Measurements from ENCODE around the gene MRPS26. TPM values are rescaled to one million over a fixed set of nuclear protein-coding genes. Genes with fewer than 3 reads are reported as not detected.

MRPS26 gene
- total and polyA plus RNA-seq, 7 donors = 33.5 to 71.7 (median 61.3) TPM

DNA sequence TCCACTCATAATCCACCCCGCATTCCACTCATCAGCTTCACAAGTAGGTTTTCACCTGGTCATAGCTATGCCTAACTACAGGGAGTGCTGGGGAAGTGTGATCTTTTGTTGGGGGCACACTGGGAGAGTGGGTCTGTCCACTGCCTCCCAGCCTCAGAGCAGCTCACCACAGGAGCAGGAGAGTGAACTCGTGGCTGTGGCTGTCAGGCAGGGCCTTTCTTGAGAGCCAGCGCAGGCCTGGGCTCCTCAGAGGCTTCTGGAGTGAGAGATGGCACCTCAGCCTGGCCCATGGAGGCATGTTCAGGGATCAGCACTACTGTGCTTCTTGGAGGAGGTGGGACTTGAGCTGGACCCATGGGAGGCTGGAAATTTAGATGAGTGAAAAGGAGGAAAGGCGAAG is 6.4 kb upstream of the MRPS26 start:
- intact Hi-C loops (cut with DNase I) = no loop called here
- TF ChIP-seq EP300 (IDR thresholded peaks at IDR 0.05) (no peak), POLR2A (IDR thresholded peaks at IDR 0.05) (no peak), POLR2AphosphoS5 (IDR thresholded peaks at IDR 0.05) (no peak)
- TF ChIP-seq, protein P1, sequence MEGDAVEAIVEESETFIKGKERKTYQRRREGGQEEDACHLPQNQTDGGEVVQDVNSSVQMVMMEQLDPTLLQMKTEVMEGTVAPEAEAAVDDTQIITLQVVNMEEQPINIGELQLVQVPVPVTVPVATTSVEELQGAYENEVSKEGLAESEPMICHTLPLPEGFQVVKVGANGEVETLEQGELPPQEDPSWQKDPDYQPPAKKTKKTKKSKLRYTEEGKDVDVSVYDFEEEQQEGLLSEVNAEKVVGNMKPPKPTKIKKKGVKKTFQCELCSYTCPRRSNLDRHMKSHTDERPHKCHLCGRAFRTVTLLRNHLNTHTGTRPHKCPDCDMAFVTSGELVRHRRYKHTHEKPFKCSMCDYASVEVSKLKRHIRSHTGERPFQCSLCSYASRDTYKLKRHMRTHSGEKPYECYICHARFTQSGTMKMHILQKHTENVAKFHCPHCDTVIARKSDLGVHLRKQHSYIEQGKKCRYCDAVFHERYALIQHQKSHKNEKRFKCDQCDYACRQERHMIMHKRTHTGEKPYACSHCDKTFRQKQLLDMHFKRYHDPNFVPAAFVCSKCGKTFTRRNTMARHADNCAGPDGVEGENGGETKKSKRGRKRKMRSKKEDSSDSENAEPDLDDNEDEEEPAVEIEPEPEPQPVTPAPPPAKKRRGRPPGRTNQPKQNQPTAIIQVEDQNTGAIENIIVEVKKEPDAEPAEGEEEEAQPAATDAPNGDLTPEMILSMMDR (IDR thresholded peaks at IDR 0.05) = no peak
- no peak for DNase-seq
- no peak overlapping the region for H3K4me3 ChIP-seq
- no peaks in the 10 kb centered on the region for H3K4me1 ChIP-seq
- WGBS, 2 donors = 79 to 80% methylated on average over 4 of the region's 4 CpGs
- H3K9me3 ChIP-seq = no peaks in the 10 kb centered on the region
- peaks cover 14 to 61% (median 38%) of the 10 kb centered on the region in 4 donors for H3K36me3 ChIP-seq
- no peak overlapping the region for H3K27ac ChIP-seq
- H3K27me3 ChIP-seq = no peaks in the 10 kb centered on the region

DNA sequence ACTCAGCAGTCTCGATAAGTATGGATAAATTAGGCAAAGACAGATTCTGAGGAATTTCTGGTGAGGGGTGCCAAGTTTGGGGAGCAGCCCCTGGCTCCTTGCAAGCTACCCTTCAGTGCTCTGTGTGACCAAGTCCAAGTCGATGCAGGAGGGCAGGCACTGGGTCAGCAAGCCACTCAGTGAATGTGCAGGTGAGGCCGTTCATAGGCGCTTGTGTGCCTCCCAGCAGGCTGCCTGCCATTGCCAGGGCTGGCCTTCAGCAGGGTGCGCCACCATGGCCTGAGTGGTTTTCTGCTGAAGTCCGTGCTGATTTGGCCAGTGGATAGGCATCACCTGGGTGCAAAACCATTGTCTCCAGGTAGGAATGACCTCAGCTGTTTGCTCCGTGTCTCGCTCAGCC is 5.8 kb upstream of the MRPS26 start:
- H3K27ac ChIP-seq = no peak overlapping the region
- peak; percentile 41 for DNase-seq
- H3K27me3 ChIP-seq = no peaks in the 10 kb centered on the region
- intact Hi-C loops (cut with DNase I) = no loop called here
- 94% methylated on average over 8 of the region's 8 CpGs for WGBS, 2 donors
- H3K9me3 ChIP-seq = no peaks in the 10 kb centered on the region
- H3K4me1 ChIP-seq = peaks cover 0 to 3% (median 2%) of the 10 kb centered on the region in 4 donors
- H3K36me3 ChIP-seq = peaks cover 14 to 54% (median 35%) of the 10 kb centered on the region in 4 donors
- H3K4me3 ChIP-seq = no peak overlapping the region
- TF ChIP-seq, protein P1 (IDR thresholded peaks at IDR 0.05) = no peak
- TF ChIP-seq POLR2A (IDR thresholded peaks at IDR 0.05) (no peak), POLR2AphosphoS5 (IDR thresholded peaks at IDR 0.05) (no peak), EP300 (IDR thresholded peaks at IDR 0.05) (no peak)

DNA sequence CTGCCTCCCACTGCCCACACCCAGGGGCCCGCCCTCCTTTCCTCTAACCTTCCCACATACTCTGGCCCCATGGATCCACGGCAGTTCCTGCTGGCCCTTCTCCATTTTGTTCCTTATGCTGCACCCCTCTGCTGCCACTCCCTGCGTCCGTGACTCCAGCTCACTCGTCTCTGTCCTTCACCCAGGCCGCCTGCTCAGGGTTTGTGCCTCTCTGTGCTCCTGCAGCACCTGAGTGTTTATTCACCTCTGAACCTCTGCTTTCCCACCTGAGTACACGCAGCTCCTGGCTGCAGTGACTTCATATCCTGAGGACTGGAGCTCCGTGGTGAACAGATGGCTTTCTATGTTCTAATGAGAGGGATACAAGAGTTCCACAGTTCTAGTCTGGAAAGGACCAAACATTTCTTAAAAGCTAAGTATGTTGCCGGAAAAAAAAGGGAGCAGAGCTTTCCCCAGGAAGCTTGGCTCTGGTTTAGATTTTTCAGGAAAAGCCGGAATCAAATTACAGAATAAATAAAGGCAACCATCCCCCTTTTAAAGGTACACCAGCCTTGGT is 3.9 kb upstream of the MRPS26 start:
- peaks cover 13 to 36% (median 17%) of the 10 kb centered on the region in 4 donors for H3K36me3 ChIP-seq
- WGBS, 2 donors = 63 to 64% methylated on average over 10 of the region's 10 CpGs
- H3K27ac ChIP-seq = peak overlapping the region; percentile 45 to 61 (median 56)
- no peaks in the 10 kb centered on the region for H3K27me3 ChIP-seq
- no peak for DNase-seq
- intact Hi-C loops (cut with DNase I) = no loop called here
- H3K9me3 ChIP-seq = no peaks in the 10 kb centered on the region
- peaks cover 0 to 12% (median 10%) of the 10 kb centered on the region in 4 donors for H3K4me1 ChIP-seq
- no peak for TF ChIP-seq POLR2A (IDR thresholded peaks at IDR 0.05)
- TF ChIP-seq POLR2AphosphoS5 (IDR thresholded peaks at IDR 0.05) = no peak
- no peak for TF ChIP-seq EP300 (IDR thresholded peaks at IDR 0.05)
- TF ChIP-seq, protein P1 (IDR thresholded peaks at IDR 0.05) = no peak
- H3K4me3 ChIP-seq = no peak overlapping the region

DNA sequence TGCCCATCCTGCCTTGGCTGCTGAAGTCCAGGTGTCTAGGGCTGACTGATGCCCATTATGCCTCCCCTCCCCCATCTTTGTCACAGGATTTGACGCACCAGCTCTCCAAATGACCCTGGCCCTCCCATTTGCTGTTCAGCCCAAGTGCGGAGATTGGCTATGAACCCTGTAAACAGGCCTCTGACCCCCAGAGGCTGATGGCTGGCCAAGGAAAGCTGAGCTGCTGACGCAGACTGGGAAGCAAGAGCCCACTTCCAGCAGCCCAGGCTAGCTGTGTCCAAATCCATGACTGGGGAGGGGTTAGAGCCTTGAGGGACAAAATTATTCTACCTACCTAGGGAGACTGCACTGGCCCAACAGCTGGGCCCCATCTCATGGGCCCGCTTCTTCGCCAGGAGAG is 3.2 kb upstream of the MRPS26 start:
- intact Hi-C loops (cut with DNase I) = no loop called here
- DNase-seq = peak; percentile 83
- H3K4me3 ChIP-seq = no peak overlapping the region
- no peak for TF ChIP-seq POLR2AphosphoS5 (IDR thresholded peaks at IDR 0.05)
- TF ChIP-seq, protein P1 (IDR thresholded peaks at IDR 0.05) = no peak
- no peak for TF ChIP-seq EP300 (IDR thresholded peaks at IDR 0.05)
- TF ChIP-seq POLR2A (IDR thresholded peaks at IDR 0.05) = no peak
- no peaks in the 10 kb centered on the region for H3K27me3 ChIP-seq
- WGBS, 2 donors = 88 to 92% methylated on average over 5 of the region's 5 CpGs
- H3K27ac ChIP-seq = peak overlapping the region; percentile 45 to 61 (median 56)
- H3K9me3 ChIP-seq = no peaks in the 10 kb centered on the region
- H3K4me1 ChIP-seq = peaks cover 0 to 18% (median 17%) of the 10 kb centered on the region in 4 donors
- H3K36me3 ChIP-seq = peaks cover 7 to 32% (median 10%) of the 10 kb centered on the region in 4 donors

DNA sequence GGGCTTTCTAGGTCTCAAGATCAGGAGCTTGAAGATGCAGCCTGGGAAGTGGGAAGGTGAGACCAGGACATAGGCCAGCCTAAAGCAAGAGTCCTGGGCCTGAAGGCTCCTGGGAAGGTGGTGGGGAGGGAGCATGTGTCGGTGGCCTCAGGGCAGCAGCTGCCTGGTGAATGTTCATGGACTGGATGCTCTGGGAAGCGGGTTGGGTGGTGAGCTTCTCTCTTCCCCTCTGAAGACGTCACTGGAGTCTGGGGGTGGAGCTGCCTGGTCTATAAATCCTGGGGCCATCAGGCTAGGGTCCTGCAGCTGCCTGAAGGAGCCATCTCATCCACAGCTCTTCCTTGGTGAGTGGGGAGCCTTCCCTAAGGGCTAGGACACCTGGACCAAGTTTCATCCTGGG is 2.5 kb upstream of the MRPS26 start, which contains the start of gene GNRH2:
Gene GNRH2 (plus strand): TSS at position 301 of the 400 bp plus-strand sequence. CDS start 793 bp downstream, outside the sequence.
- H3K27me3 ChIP-seq = no peaks in the 10 kb centered on the region
- H3K27ac ChIP-seq = peak within 1 kb of the TSS; percentile 45 to 61 (median 56)
- H3K4me1 ChIP-seq = peaks cover 0 to 19% (median 18%) of the 10 kb centered on the region in 4 donors
- intact Hi-C loops (cut with DNase I) = no loop called here
- WGBS, 2 donors = 80 to 85% methylated on average over 3 of the region's 3 CpGs
- no peak within 1 kb of the TSS for H3K4me3 ChIP-seq
- TF ChIP-seq, protein P1 (IDR thresholded peaks at IDR 0.05) = no peak
- TF ChIP-seq POLR2AphosphoS5 (IDR thresholded peaks at IDR 0.05) = no peak
- no peak for TF ChIP-seq EP300 (IDR thresholded peaks at IDR 0.05)
- TF ChIP-seq POLR2A (IDR thresholded peaks at IDR 0.05) = no peak
- no peak for DNase-seq
- H3K36me3 ChIP-seq = peaks cover 7 to 32% (median 10%) of the 10 kb centered on the region in 4 donors
- no peaks in the 10 kb centered on the region for H3K9me3 ChIP-seq
